ENCODE data around the gene PRKAG2. TPM values are rescaled to one million over a fixed set of nuclear protein-coding genes. Genes with fewer than 3 reads are reported as not detected.
A peak's percentile ranks its signal among the peaks of the same experiment; 100 is the strongest.

Gene PRKAG2
- total RNA-seq, 1 donor from 2014 or later = 22.0 TPM

DNA sequence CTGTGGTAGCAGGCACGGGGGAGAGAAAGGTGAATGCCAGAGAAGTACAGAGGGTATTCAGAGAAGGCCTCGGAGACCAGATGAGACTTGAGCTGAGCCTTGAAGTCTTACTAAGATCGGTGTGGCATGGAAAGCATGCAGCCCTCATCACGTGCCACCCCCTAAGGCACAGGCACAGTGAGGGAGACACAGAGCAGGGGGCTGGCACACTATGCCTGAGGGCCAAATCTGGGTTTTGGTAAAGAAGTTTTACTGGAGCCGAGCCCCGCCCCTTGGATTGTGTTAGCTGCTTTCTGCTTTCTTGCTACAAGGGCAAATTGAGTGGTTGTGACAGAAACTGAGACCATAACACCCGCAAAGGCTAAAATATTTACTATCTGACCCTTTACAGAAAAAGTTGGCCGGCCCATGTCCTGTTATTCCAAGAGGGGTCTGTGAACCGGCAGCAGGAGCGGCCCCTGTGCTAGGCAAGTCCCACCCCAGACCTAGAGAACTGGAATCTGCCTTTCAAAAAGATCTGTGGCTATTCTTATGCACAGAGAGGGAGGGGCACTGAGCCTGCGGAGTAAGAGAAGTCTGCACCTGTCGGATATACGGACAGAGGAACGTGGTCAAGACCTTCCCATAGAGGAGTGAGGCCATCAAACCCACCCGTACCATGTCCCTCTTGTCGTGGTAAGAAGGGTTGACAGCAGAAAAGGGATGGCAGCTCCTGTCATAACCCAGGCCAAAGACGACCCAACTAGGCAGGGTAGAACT lies 247.9 kb downstream of the PRKAG2 start:
- DNase-seq (ENCODE audit: low read depth, low spot score) = no peak

GRCh38 chr7:151626422-151627115 lies 250.3 kb downstream of the PRKAG2 start:
- no peak for DNase-seq (ENCODE audit: low read depth, low spot score)

- no peak for DNase-seq (ENCODE audit: low read depth, low spot score)
Observed at GRCh38 chr7:151625606-151626005, 251.3 kb downstream of the PRKAG2 start.

DNA sequence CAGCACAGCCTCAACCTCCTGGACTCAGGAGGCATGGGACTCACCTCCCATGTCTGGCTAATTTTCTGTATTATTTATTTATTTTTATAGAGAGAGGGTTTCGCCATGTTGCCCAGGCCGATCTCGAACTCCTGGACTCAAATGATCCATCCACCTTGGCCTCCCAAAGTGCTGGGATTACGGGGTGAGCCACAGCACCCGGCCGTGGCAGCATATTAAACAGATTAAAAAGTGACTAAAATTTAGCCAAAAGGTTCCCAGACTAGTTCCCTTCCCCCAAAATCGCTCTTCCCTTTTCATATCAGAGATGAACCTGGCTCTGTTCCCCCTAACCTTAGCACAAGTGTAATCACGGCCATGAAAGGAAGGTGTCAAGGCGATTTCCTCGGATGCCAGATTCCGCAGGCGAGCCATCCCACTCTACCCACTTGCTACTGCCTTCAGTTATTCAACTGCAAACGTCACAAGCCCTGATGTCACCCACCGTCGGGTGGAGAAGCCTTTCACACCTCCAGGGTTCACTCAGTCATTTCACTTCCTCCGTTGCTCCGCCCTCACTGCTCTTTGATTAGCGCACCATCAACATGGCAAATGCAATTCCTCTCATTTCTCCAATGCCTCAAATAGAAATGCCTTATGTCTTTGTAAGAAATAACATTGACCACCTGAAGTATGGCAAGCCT lies 252.5 kb downstream of the PRKAG2 start:
- no peak for DNase-seq (ENCODE audit: low read depth, low spot score)

GRCh38 chr7:151623766-151624165 lies 253.1 kb downstream of the PRKAG2 start:
- peak; percentile 83 for DNase-seq (ENCODE audit: low read depth, low spot score)

DNA sequence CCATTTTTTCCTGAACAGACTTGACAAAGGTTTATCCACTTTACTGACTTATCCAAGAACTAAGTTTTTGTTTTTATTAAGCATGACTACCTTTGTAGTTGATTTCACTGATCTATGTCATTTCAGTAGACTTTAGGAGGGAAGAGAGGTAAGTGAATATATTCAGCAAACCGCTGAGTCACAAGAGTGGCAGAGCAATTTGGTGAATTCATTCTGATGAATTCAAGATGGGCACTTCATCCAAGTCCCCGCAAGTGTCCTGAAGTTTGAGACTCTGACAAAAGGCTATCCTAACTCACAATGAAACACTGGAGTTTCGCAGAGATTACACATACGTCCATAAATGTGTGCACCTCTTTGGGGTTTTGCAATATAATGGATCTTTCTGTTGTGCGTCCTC lies 255.0 kb downstream of the PRKAG2 start:
- no peak for DNase-seq (ENCODE audit: low read depth, low spot score)

GRCh38 chr7:151616443-151617213 lies 260.3 kb downstream of the PRKAG2 start:
- DNase-seq (ENCODE audit: low read depth, low spot score) = no peak

DNA sequence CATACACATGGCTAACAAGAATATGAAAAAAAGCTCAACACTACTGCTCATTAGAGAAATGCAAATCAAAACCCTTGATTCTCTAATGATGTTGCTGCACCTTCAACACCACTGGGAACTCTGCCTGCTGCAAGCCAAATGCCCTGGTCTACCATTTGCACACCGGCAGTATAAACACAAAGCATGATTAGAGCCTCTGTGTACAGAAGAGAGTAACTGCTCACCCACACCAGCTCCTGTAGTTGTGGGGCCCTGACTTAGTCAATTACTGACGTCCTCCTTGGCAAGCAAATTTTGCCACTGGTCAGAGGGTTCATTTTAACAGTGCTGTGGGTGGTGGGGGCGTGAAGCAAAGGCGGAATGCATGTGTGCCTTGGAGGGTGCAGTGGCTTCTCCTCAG lies 261.1 kb downstream of the PRKAG2 start:
- no peak for DNase-seq (ENCODE audit: low read depth, low spot score)

GRCh38 chr7:151615058-151615457 lies 261.9 kb downstream of the PRKAG2 start:
- no peak for DNase-seq (ENCODE audit: low read depth, low spot score)

GRCh38 chr7:151614019-151614418 lies 262.9 kb downstream of the PRKAG2 start:
- no peak for DNase-seq (ENCODE audit: low read depth, low spot score)

DNA sequence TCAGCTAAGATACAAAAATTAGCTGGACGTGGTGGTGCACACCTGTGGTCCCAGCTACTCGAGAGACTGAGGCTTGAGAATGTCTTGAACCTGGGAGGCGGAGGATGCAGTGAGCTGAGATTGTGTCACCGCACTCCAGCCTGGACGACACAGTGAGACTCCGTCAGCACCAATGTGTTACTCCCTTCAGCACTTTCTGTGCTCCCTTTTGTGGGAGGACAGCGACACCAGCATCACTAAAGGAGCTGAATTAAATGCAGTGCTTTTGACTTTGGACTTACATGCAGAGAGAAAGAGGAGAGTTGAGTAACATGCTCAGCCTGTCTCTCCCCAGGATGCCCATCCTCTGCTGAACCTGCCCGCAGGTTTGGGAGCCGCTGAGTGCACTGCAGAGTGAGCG lies 265.0 kb downstream of the PRKAG2 start:
- no peak for DNase-seq (ENCODE audit: low read depth, low spot score)

- no peak for DNase-seq (ENCODE audit: low read depth, low spot score)
Observed at GRCh38 chr7:151611041-151611440, 265.9 kb downstream of the PRKAG2 start.

GRCh38 chr7:151608031-151608551 lies 268.8 kb downstream of the PRKAG2 start:
- DNase-seq (ENCODE audit: low read depth, low spot score) = no peak

DNA sequence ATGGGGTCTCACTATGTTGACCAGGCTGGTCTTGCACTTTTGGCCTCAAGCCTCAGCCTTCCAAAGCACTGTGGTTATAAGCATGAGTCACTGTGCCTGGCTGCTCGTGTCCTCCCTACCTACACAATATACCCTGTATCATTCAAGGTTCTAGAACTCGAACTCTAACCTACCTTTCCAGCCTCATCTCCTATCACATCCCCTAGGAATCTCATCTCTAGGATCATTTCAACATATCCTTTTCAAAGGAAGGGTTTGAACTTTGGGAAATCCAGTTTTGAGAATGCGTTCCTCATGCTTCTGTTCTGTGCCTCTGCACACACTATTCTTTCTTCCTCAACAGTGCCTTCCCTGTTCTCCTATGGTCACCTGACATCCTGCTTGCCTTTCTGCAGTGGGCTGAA lies 269.4 kb downstream of the PRKAG2 start:
- DNase-seq (ENCODE audit: low read depth, low spot score) = no peak

DNA sequence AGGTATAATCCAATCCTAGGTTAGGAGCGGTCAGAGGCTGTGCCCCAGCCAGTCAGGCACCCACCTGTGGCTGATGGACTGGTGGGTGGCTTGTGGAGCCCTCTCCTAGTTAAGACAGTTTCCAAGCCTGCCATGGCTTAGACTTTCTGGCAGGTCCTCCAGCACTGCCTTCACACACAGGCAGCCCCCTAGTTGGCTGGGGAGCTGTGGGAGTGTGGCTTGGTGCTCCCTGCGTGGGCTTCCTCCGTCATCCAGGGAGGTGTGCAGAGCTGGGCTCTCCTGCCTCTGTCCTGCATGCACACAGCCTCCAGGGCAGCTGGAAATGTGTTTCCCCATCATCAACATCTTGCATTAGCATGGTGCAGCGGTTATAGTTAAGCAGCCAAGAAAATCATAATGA lies 273.0 kb downstream of the PRKAG2 start:
- DNase-seq (ENCODE audit: low read depth, low spot score) = no peak

- no peak for DNase-seq (ENCODE audit: low read depth, low spot score)
Observed at GRCh38 chr7:151601521-151602305, 275.2 kb downstream of the PRKAG2 start.

- DNase-seq (ENCODE audit: low read depth, low spot score) = no peak
Observed at GRCh38 chr7:151600331-151600730, 276.6 kb downstream of the PRKAG2 start.

DNA sequence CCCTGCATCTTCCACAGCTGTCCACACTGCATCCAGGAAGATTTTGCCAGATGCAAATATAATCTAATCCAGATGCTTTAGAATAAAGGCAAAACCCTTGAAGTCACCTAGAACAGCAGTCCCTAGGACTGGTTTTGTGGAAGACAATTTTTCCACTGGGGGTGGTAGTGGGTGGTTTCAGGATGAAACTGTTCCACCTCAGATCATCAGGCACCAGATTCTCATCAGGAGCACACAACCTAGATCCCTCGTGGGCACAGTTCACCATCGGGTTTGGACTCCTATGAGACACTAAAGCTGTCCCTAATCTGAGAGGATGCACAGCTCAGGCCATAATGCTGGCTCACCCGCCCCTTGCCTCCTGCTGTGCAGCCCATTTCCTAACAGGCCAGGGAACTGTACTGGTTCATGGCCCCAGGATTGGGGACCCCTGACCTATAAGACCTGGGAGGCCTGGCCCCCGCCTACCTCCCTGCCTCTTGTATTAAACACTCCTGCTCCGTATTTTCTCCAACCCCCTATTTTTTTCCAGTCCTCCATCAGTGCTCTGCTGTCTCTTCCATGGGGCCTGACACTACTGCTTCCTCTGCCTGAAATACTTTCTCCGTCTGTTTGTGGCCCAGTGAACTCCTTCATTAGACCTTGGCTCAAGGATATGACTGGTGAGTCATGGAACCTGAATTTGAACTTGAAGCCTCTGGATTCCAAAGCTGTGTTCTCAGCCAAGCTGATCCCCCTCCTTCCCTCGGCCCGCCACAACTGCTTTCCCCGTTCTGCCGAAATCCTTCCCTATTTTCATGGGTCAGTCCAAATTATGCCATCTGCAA lies 277.3 kb downstream of the PRKAG2 start:
- DNase-seq (ENCODE audit: low read depth, low spot score) = peak; percentile 80

GRCh38 chr7:151597541-151598444 lies 279.1 kb downstream of the PRKAG2 start:
- no peak for DNase-seq (ENCODE audit: low read depth, low spot score)

Data from pulmonary artery endothelial cell (primary cell).